ENCODE measurements around the gene SNCG. TPM values are rescaled to one million over a fixed set of nuclear protein-coding genes. Genes with fewer than 3 reads are reported as not detected.

The SNCG gene
- total and polyA plus RNA-seq, 2 of the 8 experiments (the other 6 are each of a cell fraction or from before 2014, with no cell fraction given) = 4.4 to 12.2 TPM

DNA sequence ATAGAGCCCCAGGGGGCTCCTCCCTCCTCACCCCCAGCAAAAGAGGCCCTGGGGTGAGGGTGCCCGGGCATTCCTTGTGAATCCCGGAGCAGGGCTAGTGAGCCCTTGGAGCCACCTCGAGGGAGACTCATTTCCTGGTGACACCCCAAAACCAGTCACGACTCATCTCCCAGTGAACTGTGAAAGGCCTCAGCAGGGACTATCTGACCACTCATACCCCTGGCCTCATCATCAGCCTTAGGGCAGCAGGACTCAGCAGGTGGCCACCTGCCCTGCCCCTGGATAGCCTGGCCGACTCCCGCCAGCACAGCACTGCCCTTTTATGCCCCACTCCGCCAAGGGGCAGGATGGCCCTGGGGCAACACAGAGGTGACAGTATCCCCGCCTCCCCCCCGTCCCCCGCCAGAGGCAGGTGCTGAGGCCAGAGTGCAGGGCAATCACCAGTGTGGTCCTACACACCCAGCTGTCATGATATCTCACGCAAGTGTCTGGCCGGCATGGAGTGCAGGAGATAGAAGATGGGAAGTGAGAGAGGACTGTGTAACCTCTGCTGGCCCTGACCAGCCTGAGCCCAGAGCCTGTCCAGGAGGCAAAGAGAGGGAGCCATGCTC lies 3.2 kb downstream of the SNCG start:
- CTCF ChIA-PET (ENCODE audit: partially characterized antibody) = interaction anchor here (0.9 to 22.5 kb wide), 6 partner anchors 15 to 276 kb away, joined by 3 to 975 read pairs (median 6); partner anchors contain the start of genes MMRN2 and SNCG
- no peak for DNase-seq (ENCODE audit: low read depth in 1 of 2, low spot score in 2 of 2)

More for the DNA sequence above, 3.2 kb downstream of the SNCG start:
- Histone ChIP-seq H4K20me1 (replicated peaks in 1 of 2; ENCODE audit: control insufficient read depth in 1 of 2, insufficient read depth in 2 of 2, low read length in 2 of 2) (no peaks in the 10 kb centered on the region), H3K9me3 (ENCODE audit: insufficient read depth in 2 of 2, low read depth in 1 of 2, low read length in 1 of 2) (no peaks in the 10 kb centered on the region), H3K18ac (ENCODE audit: extremely low read depth, low read length) (no peak overlapping the region), H3K23me2 (ENCODE audit: low read depth, low read length) (no peaks in the 10 kb centered on the region), H3K4me3 (ENCODE audit: extremely low read depth in 1 of 4, insufficient read depth in 2 of 4, low read depth in 3 of 4, low read length in 4 of 4) (no peak overlapping the region), H2AK5ac (ENCODE audit: low read depth, low read length) (peak overlapping the region; percentile 88; the same call in 1 of the 2 replicates), H2BK5ac (ENCODE audit: low read depth, low read length) (no peak overlapping the region), H3K9ac (replicated peaks in 1 of 4; ENCODE audit: extremely low read depth in 1 of 4, low read depth in 3 of 4, low read length in 3 of 4) (no peak overlapping the region), H4K8ac (ENCODE audit: extremely low read depth, insufficient read depth, low read length) (no peak overlapping the region), H4K91ac (replicated peaks; ENCODE audit: insufficient read length, low read length) (peak overlapping the region; percentile 87), H3K36me3 (ENCODE audit: control insufficient read depth in 2 of 4, insufficient read depth in 4 of 4, low read length in 3 of 4) (no peaks in the 10 kb centered on the region), H3K4me2 (ENCODE audit: insufficient read depth in 1 of 2, low read depth in 2 of 2, low read length in 2 of 2) (no peak overlapping the region), H3K27ac (ENCODE audit: low read depth, low read length) (no peak overlapping the region), H2BK20ac (ENCODE audit: low read length) (0 out of 2 replicates have a peak overlapping the region, but pooled peaks have one; percentile 6), H4K5ac (ENCODE audit: insufficient read length, low read depth, low read length) (no peak overlapping the region), H2BK15ac (ENCODE audit: low read length) (peak overlapping the region; percentile 99; the same call in 1 of the 2 replicates), H3K56ac (replicated peaks; ENCODE audit: insufficient read length, low read depth, low read length) (no peak overlapping the region), H2BK12ac (ENCODE audit: low read depth, low read length) (peak overlapping the region; percentile 92; the same call in 1 of the 2 replicates), H2AFZ (ENCODE audit: low read length) (no peak overlapping the region), H3K14ac (ENCODE audit: insufficient read length) (no peak overlapping the region), H3K27me3 (replicated peaks in 1 of 4; ENCODE audit: control insufficient read depth in 3 of 4, extremely low read depth in 1 of 4, insufficient read depth in 3 of 4, low read length in 3 of 4) (no peaks in the 10 kb centered on the region), H3K4me1 (replicated peaks in 1 of 4; ENCODE audit: control insufficient read depth in 3 of 4, insufficient read depth in 4 of 4, low read length in 3 of 4) (peaks cover 4 to 38% (median 25%) of the 10 kb centered on the region in 4 experiments), H3K79me2 (ENCODE audit: control insufficient read depth in 1 of 2, insufficient read depth in 2 of 2, low read length in 2 of 2) (no peaks in the 10 kb centered on the region), H3K23ac (ENCODE audit: insufficient read length) (no peak overlapping the region), H3K79me1 (ENCODE audit: low read depth, low read length) (no peaks in the 10 kb centered on the region), H2BK120ac (replicated peaks; ENCODE audit: low read depth, low read length) (no peak overlapping the region), H3K4ac (replicated peaks; ENCODE audit: insufficient read length, low read depth, low read length) (no peak overlapping the region)
- 95% methylated on average over 12 of the region's 12 CpGs; no CpG with 5 or more reads in 1 of the 2 experiments for WGBS, 2 experiments (ENCODE audit: extremely low coverage in 1 of 2, insufficient coverage in 1 of 2, insufficient read length in 1 of 2, insufficient replicate concordance in 2 of 2, low coverage in 1 of 2, low lambda C conversion rate in 2 of 2, missing lambda C conversion rate in 1 of 2)
- TF ChIP-seq HDAC2 (IDR thresholded peaks at IDR 0.05; ENCODE audit: borderline replicate concordance in 1 of 2, low read depth in 2 of 2, low read length in 2 of 2) (no peak), RFX5 (IDR thresholded peaks at IDR 0.05; ENCODE audit: borderline replicate concordance, low read depth, low read length) (no peak), MAFK (IDR thresholded peaks at IDR 0.05; ENCODE audit: low read depth, low read length) (no peak), CHD1 (IDR thresholded peaks at IDR 0.05; ENCODE audit: low read depth, low read length) (no peak), CEBPB (IDR thresholded peaks at IDR 0.05; ENCODE audit: low read depth, low read length) (no peak), POU5F1 (IDR thresholded peaks at IDR 0.05; ENCODE audit: low read depth, low read length) (no peak), JUN (IDR thresholded peaks at IDR 0.05; ENCODE audit: low read depth, low read length) (no peak), SUZ12 (IDR thresholded peaks at IDR 0.05; ENCODE audit: low read length) (no peak)
- TF ChIP-seq, protein P1, sequence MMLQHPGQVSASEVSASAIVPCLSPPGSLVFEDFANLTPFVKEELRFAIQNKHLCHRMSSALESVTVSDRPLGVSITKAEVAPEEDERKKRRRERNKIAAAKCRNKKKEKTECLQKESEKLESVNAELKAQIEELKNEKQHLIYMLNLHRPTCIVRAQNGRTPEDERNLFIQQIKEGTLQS (IDR thresholded peaks at IDR 0.05; ENCODE audit: insufficient read depth, low read depth, low read length) = no peak
- POLR2A ChIA-PET (ENCODE audit: partially characterized antibody) = interaction anchor here (0.8 to 2.2 kb wide), 5 partner anchors 8 to 131 kb away, joined by 3 to 14 read pairs (median 3); no protein-coding TSS in a partner anchor
- FAIRE-seq = no peak

All from H1 (cell line).